GM19240 (cell line): ENCODE measurements around the gene CDH4.

Experiments used
- DNase-seq: peaks from one replicate; pipeline ENCODE4 v3.0.0; 2011; ENCODE audit warnings: low spot score; ENCODE audit not compliant: insufficient read length

Gene CDH4

GRCh38 chr20:61885759-61886715, 634.0 kb downstream of the CDH4 start:
- no peak for DNase-seq

DNA sequence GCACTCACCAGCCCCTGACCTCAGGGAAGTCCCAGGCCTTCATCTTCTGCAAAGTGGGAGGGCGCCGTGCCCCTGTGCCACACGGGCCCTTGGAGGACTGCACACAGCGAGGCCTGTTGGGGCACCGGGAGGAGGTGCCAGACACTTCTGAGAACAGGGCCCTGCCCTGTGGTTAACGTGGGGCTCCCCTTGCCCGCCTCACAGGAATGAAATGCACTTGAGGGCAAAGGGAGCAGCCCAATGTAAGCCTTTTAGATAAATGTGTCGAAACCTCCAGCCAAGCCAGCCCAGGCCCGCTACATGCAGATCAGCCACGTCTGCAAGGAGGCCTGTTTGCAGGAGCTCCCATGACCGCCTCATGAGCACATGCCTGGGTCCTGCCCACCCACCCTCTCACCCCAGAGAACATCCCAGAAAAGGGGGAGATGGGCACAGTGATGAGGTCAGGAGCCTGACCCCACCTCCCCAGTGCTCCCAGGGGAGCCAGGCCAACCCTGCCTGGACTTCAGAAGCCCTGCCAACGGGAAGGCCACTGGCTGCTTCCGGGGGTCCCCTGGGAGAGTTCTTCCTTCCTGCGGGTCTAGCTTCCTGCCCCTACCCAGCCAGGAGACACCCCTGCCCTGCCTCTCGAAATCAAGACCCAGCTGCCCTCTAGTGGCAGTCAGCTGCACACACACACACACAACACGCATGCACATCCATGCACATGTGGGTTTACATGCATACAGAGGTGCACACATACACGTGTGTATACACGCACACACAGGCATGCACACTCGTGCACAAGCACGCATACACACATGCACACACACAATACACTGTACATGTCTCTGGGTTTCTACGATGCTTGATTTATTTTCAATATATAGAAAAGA, 634.9 kb downstream of the CDH4 start:
- peak; percentile 19 for DNase-seq

DNA sequence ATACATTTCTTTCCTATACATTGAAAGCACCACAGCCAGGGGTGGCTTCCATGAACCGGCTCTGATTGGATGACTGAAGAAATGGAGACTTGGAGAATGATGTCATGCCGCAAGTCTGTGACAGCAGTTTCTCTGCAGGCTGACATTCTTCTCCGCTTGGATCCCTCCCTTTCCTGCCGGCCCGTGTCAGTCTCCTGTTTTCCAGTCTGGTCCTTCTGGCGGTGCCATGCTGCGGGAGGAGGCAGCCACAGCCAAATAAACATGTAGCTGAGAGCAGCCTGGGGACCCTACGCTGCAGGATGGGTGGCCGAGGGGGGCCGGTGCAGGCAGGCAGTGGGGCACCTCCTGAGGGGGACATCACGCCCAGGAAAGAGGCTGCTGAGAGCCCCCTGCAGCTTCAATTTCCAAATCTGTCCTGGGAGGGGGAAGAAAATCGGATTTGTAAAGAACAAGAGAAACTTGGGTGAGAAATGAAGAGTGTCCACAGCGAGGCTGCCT, 635.6 kb downstream of the CDH4 start:
- no peak for DNase-seq

- DNase-seq = no peak
Measured at GRCh38 chr20:61888101-61888865, 636.2 kb downstream of the CDH4 start.

DNA sequence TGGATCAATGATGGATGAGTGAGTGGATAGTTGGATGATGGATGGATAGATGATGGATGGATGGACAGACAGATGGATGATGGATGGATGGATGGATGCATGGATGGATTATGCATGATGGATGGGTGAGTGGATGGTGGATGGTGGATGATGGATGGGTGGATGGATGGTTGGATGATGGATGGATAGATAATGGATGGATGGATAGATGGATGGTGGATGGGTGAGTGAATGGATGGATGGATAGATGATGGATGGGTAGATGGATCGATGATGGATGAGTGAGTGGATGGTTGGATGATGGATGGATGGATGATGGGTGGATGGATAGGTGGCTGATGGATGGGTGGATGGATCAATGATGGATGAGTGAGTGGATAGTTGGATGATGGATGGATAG, 637.6 kb downstream of the CDH4 start:
- no peak for DNase-seq

- DNase-seq = no peak
Measured at GRCh38 chr20:61890210-61890609, 638.1 kb downstream of the CDH4 start.

GRCh38 chr20:61891476-61891875, 639.4 kb downstream of the CDH4 start:
- DNase-seq = no peak

GRCh38 chr20:61891916-61892649, 640.0 kb downstream of the CDH4 start:
- DNase-seq = no peak

DNA sequence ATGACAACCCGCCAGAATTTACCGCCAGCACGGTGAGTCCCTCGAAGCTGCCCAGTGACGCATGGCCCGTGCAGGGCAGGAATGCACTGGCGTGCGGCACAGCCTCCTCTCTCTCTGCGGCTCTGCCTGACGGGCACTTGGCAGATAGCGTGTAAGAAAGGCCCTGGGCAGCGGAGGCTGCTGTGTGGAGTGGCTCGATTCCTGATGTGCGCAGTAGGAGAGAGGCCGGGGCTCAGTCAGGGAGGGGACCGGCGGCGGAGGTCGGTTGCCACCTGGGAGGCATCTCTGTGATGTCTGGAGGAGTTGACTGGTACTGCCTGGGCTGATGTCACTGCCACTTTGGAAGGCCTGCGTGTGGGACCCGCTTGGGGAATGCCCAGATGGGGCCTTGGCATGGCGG, 643.0 kb downstream of the CDH4 start:
- DNase-seq = no peak

- no peak for DNase-seq
Measured at GRCh38 chr20:61895686-61896057, 643.6 kb downstream of the CDH4 start.

DNA sequence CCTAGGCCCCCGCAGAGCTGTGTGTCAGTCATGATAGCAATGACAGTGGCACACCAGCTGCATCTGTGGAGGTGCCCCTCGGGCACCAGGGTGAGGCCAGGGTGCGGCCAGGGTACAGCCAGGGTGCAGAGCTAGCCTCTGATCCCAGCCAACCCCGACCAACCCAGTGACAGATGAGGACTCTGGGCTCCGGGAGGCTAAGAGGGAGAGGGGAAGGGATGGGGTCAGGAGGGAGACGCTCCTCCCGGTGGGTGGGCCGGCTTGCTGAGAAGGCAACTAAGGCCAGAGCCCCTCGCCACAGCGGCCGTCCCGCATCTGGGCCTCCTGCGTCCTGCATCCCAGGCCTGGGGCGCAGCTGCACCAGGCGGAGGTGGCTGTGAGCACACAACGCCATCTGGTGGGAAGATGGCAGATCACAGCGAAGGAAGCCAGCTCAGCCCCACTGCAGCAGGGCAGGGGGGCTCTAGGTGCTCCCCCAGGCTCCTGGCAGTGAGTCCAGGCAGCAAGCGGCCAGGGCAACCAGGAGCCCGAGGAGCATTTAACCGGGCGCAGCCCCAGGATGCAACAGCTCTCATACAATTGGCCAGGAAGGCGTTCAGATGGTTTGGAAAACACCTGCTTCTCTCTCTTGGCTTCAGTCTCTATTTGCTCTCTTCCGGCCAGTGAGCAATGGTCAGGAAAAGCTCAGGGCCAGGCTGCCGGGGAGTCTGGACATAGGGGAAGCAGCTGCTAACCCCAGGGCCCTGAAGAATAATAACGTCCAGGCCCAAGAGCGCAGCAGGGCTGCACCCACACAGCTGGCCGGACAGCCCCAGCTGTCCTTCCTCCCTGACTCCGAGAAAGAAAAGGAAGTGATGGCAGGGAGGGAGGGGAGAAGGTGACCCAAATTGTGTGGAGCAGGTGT, 644.2 kb downstream of the CDH4 start:
- DNase-seq = peak; percentile 43

GRCh38 chr20:61897401-61898295, 645.6 kb downstream of the CDH4 start:
- DNase-seq = no peak

- DNase-seq = no peak
Measured at GRCh38 chr20:61898405-61898804, 646.3 kb downstream of the CDH4 start.

- no peak for DNase-seq
Measured at GRCh38 chr20:61900011-61900944, 648.2 kb downstream of the CDH4 start.

- DNase-seq = no peak
Measured at GRCh38 chr20:61900945-61901293, 648.9 kb downstream of the CDH4 start.

DNA sequence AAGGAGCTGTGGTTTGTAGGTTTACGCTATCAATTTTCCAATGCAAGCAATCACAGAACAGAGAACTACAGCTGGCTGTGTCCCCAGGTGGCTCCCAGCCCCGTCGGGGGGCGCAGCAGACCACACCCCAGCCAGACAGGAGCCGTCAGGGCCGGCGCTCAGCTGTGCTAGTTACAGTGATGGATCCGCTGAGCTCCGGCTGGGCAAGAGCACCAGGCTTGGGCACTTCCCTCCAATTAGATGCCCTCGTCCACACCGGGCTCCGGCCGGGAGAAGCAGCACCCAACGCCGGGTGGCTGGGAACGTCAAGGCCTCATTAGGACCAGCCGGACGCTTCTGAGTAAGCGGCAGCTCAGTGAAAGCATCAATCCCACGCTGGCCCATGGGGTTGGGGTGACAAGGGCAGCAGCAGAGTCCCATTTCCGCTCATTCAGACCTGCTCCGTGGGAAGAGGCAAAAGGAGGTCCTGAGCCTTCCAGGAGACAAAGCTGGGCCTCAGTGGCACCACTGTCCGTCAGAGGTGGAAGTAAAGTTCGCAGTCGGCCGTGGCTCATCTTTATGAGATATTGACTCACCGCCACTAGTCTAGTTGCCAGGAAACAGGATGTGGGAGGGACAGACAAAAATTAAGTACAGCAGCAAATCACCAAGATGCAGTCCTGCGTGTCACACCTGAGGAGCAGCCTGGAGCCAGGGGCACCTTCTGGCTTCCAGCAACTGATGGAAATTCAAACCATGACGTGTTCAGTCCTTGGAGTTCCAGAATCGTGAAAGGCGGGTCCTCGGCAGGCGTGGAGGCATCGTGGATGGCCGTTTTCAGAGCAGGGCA, 649.5 kb downstream of the CDH4 start:
- DNase-seq = no peak
